HEK293 (cell line): ENCODE measurements around the gene TRAPPC8.

Source experiments
- TF ChIP-seq, protein P1 (sequence below): fragments of 450-650 bp; formaldehyde crosslinking; conservative IDR thresholded peaks from 2 replicates; pipeline ENCODE4 v1.5.1; 2016; ENCODE audit warnings: low read depth, missing biosample characterization, missing genetic modification characterization
- TF ChIP-seq, protein P2 (sequence below): fragments of 450-650 bp; formaldehyde crosslinking; IDR thresholded peaks from 2 replicates; pipeline ENCODE4 v1.5.1; 2016; ENCODE audit warnings: missing biosample characterization, missing genetic modification characterization

DNA sequence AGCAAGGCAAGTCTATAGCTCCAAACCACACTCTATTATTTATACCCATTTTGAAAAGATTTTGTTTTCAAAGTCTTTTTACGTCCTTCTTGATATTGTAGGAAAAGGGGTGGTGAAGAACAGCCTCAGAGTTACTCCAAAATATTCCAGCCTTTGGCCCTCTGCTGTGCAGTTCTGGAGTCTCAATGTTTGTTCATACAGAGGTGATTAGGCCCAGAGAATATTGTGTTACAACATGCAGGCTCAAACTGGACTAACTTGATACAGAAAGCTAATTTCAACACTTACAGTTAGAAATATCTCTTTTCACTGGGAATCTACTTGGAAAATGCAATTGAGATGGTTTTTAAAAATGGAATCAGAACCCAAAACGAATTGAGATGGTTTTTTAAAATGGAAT, 141.8 kb downstream of the TRAPPC8 start:
- TF ChIP-seq, protein P1, sequence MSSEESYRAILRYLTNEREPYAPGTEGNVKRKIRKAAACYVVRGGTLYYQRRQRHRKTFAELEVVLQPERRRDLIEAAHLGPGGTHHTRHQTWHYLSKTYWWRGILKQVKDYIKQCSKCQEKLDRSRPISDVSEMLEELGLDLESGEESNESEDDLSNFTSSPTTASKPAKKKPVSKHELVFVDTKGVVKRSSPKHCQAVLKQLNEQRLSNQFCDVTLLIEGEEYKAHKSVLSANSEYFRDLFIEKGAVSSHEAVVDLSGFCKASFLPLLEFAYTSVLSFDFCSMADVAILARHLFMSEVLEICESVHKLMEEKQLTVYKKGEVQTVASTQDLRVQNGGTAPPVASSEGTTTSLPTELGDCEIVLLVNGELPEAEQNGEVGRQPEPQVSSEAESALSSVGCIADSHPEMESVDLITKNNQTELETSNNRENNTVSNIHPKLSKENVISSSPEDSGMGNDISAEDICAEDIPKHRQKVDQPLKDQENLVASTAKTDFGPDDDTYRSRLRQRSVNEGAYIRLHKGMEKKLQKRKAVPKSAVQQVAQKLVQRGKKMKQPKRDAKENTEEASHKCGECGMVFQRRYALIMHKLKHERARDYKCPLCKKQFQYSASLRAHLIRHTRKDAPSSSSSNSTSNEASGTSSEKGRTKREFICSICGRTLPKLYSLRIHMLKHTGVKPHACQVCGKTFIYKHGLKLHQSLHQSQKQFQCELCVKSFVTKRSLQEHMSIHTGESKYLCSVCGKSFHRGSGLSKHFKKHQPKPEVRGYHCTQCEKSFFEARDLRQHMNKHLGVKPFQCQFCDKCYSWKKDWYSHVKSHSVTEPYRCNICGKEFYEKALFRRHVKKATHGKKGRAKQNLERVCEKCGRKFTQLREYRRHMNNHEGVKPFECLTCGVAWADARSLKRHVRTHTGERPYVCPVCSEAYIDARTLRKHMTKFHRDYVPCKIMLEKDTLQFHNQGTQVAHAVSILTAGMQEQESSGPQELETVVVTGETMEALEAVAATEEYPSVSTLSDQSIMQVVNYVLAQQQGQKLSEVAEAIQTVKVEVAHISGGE (tag by site-specific recombination), result no peak
- TF ChIP-seq, protein P2, sequence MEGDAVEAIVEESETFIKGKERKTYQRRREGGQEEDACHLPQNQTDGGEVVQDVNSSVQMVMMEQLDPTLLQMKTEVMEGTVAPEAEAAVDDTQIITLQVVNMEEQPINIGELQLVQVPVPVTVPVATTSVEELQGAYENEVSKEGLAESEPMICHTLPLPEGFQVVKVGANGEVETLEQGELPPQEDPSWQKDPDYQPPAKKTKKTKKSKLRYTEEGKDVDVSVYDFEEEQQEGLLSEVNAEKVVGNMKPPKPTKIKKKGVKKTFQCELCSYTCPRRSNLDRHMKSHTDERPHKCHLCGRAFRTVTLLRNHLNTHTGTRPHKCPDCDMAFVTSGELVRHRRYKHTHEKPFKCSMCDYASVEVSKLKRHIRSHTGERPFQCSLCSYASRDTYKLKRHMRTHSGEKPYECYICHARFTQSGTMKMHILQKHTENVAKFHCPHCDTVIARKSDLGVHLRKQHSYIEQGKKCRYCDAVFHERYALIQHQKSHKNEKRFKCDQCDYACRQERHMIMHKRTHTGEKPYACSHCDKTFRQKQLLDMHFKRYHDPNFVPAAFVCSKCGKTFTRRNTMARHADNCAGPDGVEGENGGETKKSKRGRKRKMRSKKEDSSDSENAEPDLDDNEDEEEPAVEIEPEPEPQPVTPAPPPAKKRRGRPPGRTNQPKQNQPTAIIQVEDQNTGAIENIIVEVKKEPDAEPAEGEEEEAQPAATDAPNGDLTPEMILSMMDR (tag by site-specific recombination), result no peak
